ENCODE data around the gene SYNJ2. TPM values are rescaled to one million over a fixed set of nuclear protein-coding genes. Genes with fewer than 3 reads are reported as not detected.

Gene SYNJ2
- total and polyA plus RNA-seq, 2 donors from 2014 or later = 1.7 to 15.8 TPM

GRCh38 chr6:157990321-157991066 is 8.8 kb downstream of the SYNJ2 start:
- peaks cover 0 to 21% (median 6%) of the 10 kb centered on the region in 3 donors for H3K4me1 ChIP-seq (ENCODE audit: control insufficient read depth in 2 of 3, insufficient read depth in 2 of 3, low read depth in 1 of 3, low read length in 3 of 3)
- no peaks in the 10 kb centered on the region for H3K36me3 ChIP-seq (ENCODE audit: control insufficient read depth in 2 of 3, insufficient read depth in 3 of 3, low read length in 3 of 3)
- H3K4me3 ChIP-seq (ENCODE audit: low read length in 3 of 3) = no peak overlapping the region
- intact Hi-C loops (cut with DNase I) = no loop called here
- no peak overlapping the region for H3K27ac ChIP-seq (ENCODE audit: low read depth in 2 of 2, low read length in 2 of 2)
- no peak for DNase-seq
- no peak for FAIRE-seq
- no peak for TF ChIP-seq CTCF (IDR thresholded peaks at IDR 0.05; ENCODE audit: borderline replicate concordance, extremely low read depth, insufficient read depth)
- H3K9me3 ChIP-seq (ENCODE audit: control insufficient read depth in 2 of 3, insufficient read depth in 1 of 3, low read length in 3 of 3) = no peaks in the 10 kb centered on the region
- H3K27me3 ChIP-seq (ENCODE audit: control insufficient read depth, insufficient read depth, low read length) = no peaks in the 10 kb centered on the region
- no peak overlapping the region for H3K9ac ChIP-seq (ENCODE audit: low read length in 3 of 3)

- Histone ChIP-seq H3K27me3 (ENCODE audit: control insufficient read depth, insufficient read depth, low read length) (no peaks in the 10 kb centered on the region), H3K4me1 (ENCODE audit: control insufficient read depth in 2 of 3, insufficient read depth in 2 of 3, low read depth in 1 of 3, low read length in 3 of 3) (peaks cover 0 to 21% (median 6%) of the 10 kb centered on the region in 3 donors), H3K9me3 (ENCODE audit: control insufficient read depth in 2 of 3, insufficient read depth in 1 of 3, low read length in 3 of 3) (no peaks in the 10 kb centered on the region), H3K27ac (ENCODE audit: low read depth in 2 of 2, low read length in 2 of 2) (no peak overlapping the region), H3K36me3 (ENCODE audit: control insufficient read depth in 2 of 3, insufficient read depth in 3 of 3, low read length in 3 of 3) (no peaks in the 10 kb centered on the region), H3K4me3 (ENCODE audit: low read length in 3 of 3) (no peak overlapping the region), H3K9ac (ENCODE audit: low read length in 3 of 3) (no peak overlapping the region)
- FAIRE-seq (no peak), DNase-seq (peak in 1 of 5 donors; percentile 30)
- intact Hi-C loops (cut with DNase I) = no loop called here
- TF ChIP-seq CTCF (IDR thresholded peaks at IDR 0.05; ENCODE audit: borderline replicate concordance, extremely low read depth, insufficient read depth) = no peak
These were observed 9.4 kb downstream of the SYNJ2 start for GRCh38 chr6:157991067-157991432.

GRCh38 chr6:157993076-157993475 is 11.4 kb downstream of the SYNJ2 start:
- Histone ChIP-seq H3K9me3 (ENCODE audit: control insufficient read depth in 2 of 3, insufficient read depth in 1 of 3, low read length in 3 of 3) (no peaks in the 10 kb centered on the region), H3K4me1 (ENCODE audit: control insufficient read depth in 2 of 3, insufficient read depth in 2 of 3, low read depth in 1 of 3, low read length in 3 of 3) (peaks cover 0 to 21% (median 6%) of the 10 kb centered on the region in 3 donors), H3K36me3 (ENCODE audit: control insufficient read depth in 2 of 3, insufficient read depth in 3 of 3, low read length in 3 of 3) (no peaks in the 10 kb centered on the region), H3K27me3 (ENCODE audit: control insufficient read depth, insufficient read depth, low read length) (no peaks in the 10 kb centered on the region), H3K4me3 (ENCODE audit: low read length in 3 of 3) (no peak overlapping the region), H3K9ac (ENCODE audit: low read length in 3 of 3) (no peak overlapping the region), H3K27ac (ENCODE audit: low read depth in 2 of 2, low read length in 2 of 2) (no peak overlapping the region)
- DNase-seq (no peak), FAIRE-seq (no peak)
- TF ChIP-seq CTCF (IDR thresholded peaks at IDR 0.05; ENCODE audit: borderline replicate concordance, extremely low read depth, insufficient read depth) = no peak
- intact Hi-C loops (cut with DNase I) = no loop called here

Measured in kidney (tissue), 14 donors.